ENCODE data around the gene TMSB10.
A peak's percentile ranks its signal among the peaks of the same experiment; 100 is the strongest.
"Not testable (repeated sequence)": the region's sequence is repeated elsewhere in the genome, so short reads cannot be mapped to it uniquely, and the experiment has no call there.

TMSB10 gene

DNA sequence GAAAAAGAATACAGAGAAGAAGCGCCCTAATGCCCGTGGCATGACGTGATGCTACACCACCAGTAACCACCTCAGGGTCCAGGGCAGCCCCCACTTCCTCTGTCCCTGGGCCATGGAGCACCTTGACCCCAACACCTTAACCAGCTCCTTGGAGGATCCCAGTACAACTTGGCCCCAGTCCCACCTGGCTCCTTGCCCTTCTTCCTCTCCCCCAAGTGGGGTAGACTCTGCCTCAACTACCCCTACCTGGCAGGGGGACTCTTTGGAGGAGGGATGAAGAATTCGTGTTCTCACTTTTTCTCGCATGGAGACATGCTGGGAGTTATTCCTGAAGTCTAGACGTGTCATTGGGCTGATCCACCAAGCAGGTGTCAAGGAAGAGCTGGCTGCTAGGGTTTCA is 43.5 kb upstream of the TMSB10 start:
- TF ChIP-seq CTCF (conservative IDR thresholded peaks at IDR 0.05; ENCODE audit: low read depth, low read length): no peak
- DNase-seq (ENCODE audit: low read depth): no peak
- no peak overlapping the region for H3K4me3 ChIP-seq (ENCODE audit: low read length)

- no peak overlapping the region for H3K4me3 ChIP-seq (ENCODE audit: low read length)
- TF ChIP-seq CTCF (conservative IDR thresholded peaks at IDR 0.05; ENCODE audit: low read depth, low read length): peak; percentile 40
- DNase-seq (ENCODE audit: low read depth): no peak
Observed at GRCh38 chr2:84865181-84865783, 40.2 kb upstream of the TMSB10 start.

DNA sequence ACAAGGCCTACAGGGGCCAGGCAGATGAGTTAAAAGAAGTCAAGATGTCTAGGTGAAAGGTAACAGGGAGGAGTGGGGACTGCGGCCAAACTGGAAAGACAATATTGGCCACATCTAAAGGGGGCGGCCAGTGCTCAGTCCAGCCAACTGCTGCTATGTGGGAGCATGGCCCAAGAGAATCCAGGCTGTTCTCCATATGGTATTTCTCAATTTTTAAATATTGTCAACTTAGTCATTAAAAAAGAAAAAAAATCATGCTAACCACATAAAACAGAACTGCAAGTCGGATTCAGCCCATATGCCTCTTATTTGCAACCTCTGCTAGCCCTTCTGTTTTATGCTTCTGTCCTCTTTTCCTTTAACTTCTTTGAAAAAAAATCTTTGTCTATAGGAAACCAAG is 39.3 kb upstream of the TMSB10 start:
- no peak overlapping the region for H3K4me3 ChIP-seq (ENCODE audit: low read length)
- no peak for TF ChIP-seq CTCF (conservative IDR thresholded peaks at IDR 0.05; ENCODE audit: low read depth, low read length)
- DNase-seq (ENCODE audit: low read depth): no peak

- DNase-seq (ENCODE audit: low read depth); H3K4me3 ChIP-seq (ENCODE audit: low read length): not testable (repeated sequence)
Observed at GRCh38 chr2:84868327-84868726, 37.1 kb upstream of the TMSB10 start.

DNA sequence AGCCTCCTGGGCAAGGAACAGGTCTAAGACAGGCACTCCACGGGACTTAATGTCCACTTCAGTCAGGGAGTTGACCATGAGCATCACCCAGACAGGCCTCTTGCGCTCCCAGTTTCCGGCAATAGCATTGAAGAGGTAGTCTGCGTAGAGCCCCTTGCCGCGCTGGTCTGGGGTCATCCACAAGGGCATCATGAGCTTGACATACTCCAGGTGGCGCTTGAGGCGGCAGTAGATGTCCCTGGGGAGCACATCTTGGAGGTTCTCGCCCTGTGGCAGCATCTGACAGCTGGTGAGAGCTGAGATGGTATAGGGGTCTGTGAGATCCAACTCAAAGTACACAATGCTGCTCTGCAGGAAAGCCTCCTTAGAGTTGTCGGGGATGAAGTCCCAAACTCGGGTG is 35.1 kb upstream of the TMSB10 start:
- no peak for DNase-seq (ENCODE audit: low read depth)
- no peak overlapping the region for H3K4me3 ChIP-seq (ENCODE audit: low read length)
- TF ChIP-seq CTCF (conservative IDR thresholded peaks at IDR 0.05; ENCODE audit: low read depth, low read length): no peak

- H3K4me3 ChIP-seq (ENCODE audit: low read length); DNase-seq (ENCODE audit: low read depth): not testable (repeated sequence)
Observed at GRCh38 chr2:84872691-84873090, 32.8 kb upstream of the TMSB10 start.

DNA sequence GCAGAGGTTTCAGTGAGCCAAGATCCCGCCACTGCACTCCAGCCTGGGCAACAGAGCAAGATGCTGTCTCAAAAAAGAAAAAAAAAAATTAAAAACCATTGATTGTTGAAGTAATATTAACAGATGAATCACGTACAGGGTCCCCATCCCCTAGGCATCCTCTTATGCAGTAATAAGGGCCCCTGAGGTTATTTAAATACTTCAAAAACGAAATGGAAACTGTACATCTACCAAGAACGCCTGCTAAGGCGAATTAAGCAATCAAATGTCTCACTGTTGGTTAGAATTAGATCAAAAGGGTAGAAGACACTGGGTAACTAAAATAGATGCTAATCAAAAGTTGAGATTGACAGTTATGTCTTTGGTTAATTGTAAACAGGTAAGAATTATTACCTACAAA is 32.1 kb upstream of the TMSB10 start:
- H3K4me3 ChIP-seq (ENCODE audit: low read length): no peak overlapping the region
- DNase-seq (ENCODE audit: low read depth): no peak
- TF ChIP-seq CTCF (conservative IDR thresholded peaks at IDR 0.05; ENCODE audit: low read depth, low read length): no peak

DNA sequence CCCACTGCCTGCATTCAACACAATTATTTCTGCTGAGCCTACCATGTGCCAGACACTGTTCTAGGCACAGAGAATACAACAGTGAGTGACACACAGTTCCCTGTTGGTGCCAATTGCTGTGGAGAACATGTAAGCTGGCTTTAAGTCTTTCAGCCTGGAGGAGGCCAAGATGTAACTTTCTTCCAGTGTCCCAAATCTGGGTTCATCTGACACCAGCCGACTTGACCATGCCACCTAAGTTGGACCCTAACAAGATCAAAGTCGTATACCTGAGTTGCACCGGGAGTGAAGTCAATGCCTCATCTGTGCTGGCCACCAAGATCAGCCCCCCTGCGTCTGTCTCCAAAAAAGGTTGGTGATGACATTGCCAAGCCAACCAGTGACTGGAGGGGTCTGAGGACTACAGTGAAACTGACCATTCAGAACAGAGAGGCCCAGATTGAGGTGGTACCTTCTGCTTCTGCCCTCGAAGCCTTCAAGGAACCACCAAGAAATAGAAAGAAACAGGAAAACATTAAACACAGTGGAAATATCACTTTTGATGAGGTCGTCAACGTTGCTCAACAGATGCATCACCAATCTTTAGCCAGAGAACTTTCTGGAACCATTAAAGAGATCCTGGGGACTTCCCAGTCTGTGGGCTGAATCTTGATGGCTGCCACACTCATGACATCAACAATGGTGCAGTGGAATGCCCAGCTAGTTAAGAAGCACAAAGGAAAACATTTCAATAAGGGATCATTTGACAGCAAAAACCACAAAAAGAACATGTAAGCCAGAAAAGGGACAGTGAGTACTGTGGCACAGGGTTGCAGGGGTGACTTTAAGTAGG is 30.9 kb upstream of the TMSB10 start:
- no peak for DNase-seq (ENCODE audit: low read depth)
- no peak overlapping the region for H3K4me3 ChIP-seq (ENCODE audit: low read length)
- no peak for TF ChIP-seq CTCF (conservative IDR thresholded peaks at IDR 0.05; ENCODE audit: low read depth, low read length)

All from retinal pigment epithelial cell (primary cell).